ENCODE data around the gene TGIF1. TPM values are rescaled to one million over a fixed set of nuclear protein-coding genes. Genes with fewer than 3 reads are reported as not detected.
"Not testable (repeated sequence)": the region's sequence is repeated elsewhere in the genome, so short reads cannot be mapped to it uniquely, and the experiment has no call there.

The TGIF1 gene
- total RNA-seq, 4 donors from 2014 or later: 21.0 to 49.5 (median 35.3) TPM

DNA sequence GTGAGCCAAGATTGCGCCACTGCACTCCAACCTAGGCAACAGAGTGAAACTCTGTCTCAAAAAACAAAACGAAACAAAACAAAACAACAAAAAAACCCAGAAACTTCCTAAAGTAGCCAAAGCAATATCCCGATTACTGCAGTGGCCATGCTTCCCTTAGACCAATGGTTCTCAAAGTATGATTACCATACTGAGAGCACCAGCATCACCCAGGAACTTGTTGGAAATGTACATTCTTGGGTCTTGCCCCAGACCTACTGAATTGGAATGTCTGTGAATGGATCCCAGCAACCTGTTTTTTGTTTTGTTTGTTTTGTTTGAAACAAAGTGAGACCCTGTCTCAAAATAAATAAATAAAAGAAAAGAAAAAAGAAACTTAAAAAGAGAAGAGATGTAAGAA, 41.9 kb upstream of the TGIF1 start:
- H3K9me3 ChIP-seq: no peaks in the 10 kb centered on the region
- no peak for DNase-seq
- no peaks in the 10 kb centered on the region for H3K27me3 ChIP-seq
- no peak overlapping the region for H3K27ac ChIP-seq
- H3K36me3 ChIP-seq: no peaks in the 10 kb centered on the region
- TF ChIP-seq POLR2A (IDR thresholded peaks at IDR 0.05) (no peak), CTCF (IDR thresholded peaks at IDR 0.05) (no peak)
- no peak overlapping the region for H3K4me3 ChIP-seq
- H3K4me1 ChIP-seq: no peaks in the 10 kb centered on the region

- Histone ChIP-seq H3K36me3 (no peaks in the 10 kb centered on the region), H3K4me3 (no peak overlapping the region), H3K27ac (no peak overlapping the region), H3K27me3 (no peaks in the 10 kb centered on the region), H3K9me3 (no peaks in the 10 kb centered on the region), H3K4me1 (no peaks in the 10 kb centered on the region)
- TF ChIP-seq CTCF (IDR thresholded peaks at IDR 0.05): no peak
- TF ChIP-seq POLR2A (IDR thresholded peaks at IDR 0.05): no peak
- DNase-seq: no peak
Observed at GRCh38 chr18:3409811-3410210, 40.2 kb upstream of the TGIF1 start.

- Histone ChIP-seq H3K27me3 (no peaks in the 10 kb centered on the region), H3K9me3 (no peaks in the 10 kb centered on the region), H3K4me3 (no peak overlapping the region), H3K4me1 (no peaks in the 10 kb centered on the region), H3K36me3 (no peaks in the 10 kb centered on the region), H3K27ac (no peak overlapping the region)
- no peak for DNase-seq
- TF ChIP-seq CTCF (IDR thresholded peaks at IDR 0.05) (no peak), POLR2A (IDR thresholded peaks at IDR 0.05) (no peak)
Observed at GRCh38 chr18:3410273-3410672, 39.7 kb upstream of the TGIF1 start.

GRCh38 chr18:3410876-3411275, 39.1 kb upstream of the TGIF1 start:
- H3K27ac ChIP-seq, H3K36me3 ChIP-seq, H3K4me1 ChIP-seq, H3K4me3 ChIP-seq, H3K27me3 ChIP-seq, H3K9me3 ChIP-seq, DNase-seq: not testable (repeated sequence)

DNA sequence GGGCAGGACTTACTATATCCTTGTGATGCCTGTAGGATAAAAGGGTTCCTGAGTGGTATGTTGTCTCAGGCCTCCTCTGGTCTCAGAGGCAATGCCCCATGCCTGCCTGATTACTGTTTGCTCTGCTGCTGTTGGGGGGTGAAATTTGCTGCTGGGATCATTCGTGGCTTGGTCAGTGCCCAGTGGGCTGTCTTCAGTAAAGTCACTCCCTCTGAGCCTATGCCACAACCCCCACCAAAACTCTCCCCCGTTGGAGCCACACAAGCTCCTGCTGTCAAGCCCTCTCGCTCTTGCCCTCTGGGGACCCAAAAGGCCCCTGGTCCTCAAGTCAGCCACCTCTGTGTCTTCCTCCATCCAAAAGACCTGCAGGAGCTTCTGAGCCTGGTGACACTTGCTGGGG, 38.6 kb upstream of the TGIF1 start:
- Histone ChIP-seq H3K4me1 (no peaks in the 10 kb centered on the region), H3K27ac (peak overlapping the region in 1 of 4 donors; percentile 31), H3K4me3 (peak overlapping the region in 2 of 4 donors; percentile 28 to 33), H3K9me3 (no peaks in the 10 kb centered on the region), H3K36me3 (no peaks in the 10 kb centered on the region), H3K27me3 (no peaks in the 10 kb centered on the region)
- no peak for DNase-seq
- TF ChIP-seq POLR2A (IDR thresholded peaks at IDR 0.05) (no peak), CTCF (IDR thresholded peaks at IDR 0.05) (no peak)

- H3K36me3 ChIP-seq: no peaks in the 10 kb centered on the region
- TF ChIP-seq POLR2A (IDR thresholded peaks at IDR 0.05) (no peak), CTCF (IDR thresholded peaks at IDR 0.05) (no peak)
- peak overlapping the region in 1 of 4 donors; percentile 31 for H3K27ac ChIP-seq
- no peaks in the 10 kb centered on the region for H3K27me3 ChIP-seq
- DNase-seq: peak; percentile 35 to 74 (median 62)
- H3K9me3 ChIP-seq: no peaks in the 10 kb centered on the region
- no peaks in the 10 kb centered on the region for H3K4me1 ChIP-seq
- H3K4me3 ChIP-seq: peak overlapping the region; percentile 19 to 41 (median 30)
Observed at GRCh38 chr18:3411854-3412268, 38.1 kb upstream of the TGIF1 start.

GRCh38 chr18:3412528-3412927, 37.4 kb upstream of the TGIF1 start:
- DNase-seq, H3K27ac ChIP-seq: not testable (repeated sequence)

More at GRCh38 chr18:3412528-3412927, 37.4 kb upstream of the TGIF1 start:
- H3K36me3 ChIP-seq, H3K27me3 ChIP-seq, H3K9me3 ChIP-seq, H3K4me1 ChIP-seq: not testable (repeated sequence)
- peak overlapping the region in 2 of 4 donors; percentile 28 to 41 for H3K4me3 ChIP-seq

Data from Peyer's patch (tissue), 4 donors.